Stomach (tissue), 4 donors: ENCODE data around the gene RFTN1.

Experiments
- EP300 ChIP-seq: sonication (generic); formaldehyde crosslinking; IDR thresholded peaks from one replicate; pipeline ENCODE4 v1.6.1; 2017; ENCODE audit warnings: antibody characterized with exemption
- POLR2A ChIP-seq, 4 donors: fragments of 450-650 bp; IDR thresholded peaks; one replicate each; pipeline ENCODE4 v1.6.1; 2016; ENCODE audit warnings: antibody characterized with exemption in 4 of 4, control low read depth in 2 of 4, mild to moderate bottlenecking in 1 of 4, moderate library complexity in 1 of 4
- POLR2AphosphoS5 ChIP-seq, 3 donors: sonication (generic); formaldehyde crosslinking; IDR thresholded peaks; one replicate each; pipeline ENCODE4 v1.6.1; 2016; ENCODE audit warnings: antibody characterized with exemption in 3 of 3
- TF ChIP-seq, protein P1 (sequence below), 7 experiments: fragments of 450-650 bp in 4 of 7; fragments of 200-600 bp in 3 of 7; sonication (generic) in 3 of 7; IDR thresholded peaks; one replicate each; pipeline ENCODE4 v1.5.1; 2016 to 2019; ENCODE audit warnings: antibody characterized with exemption in 7 of 7, control low read depth in 2 of 7, mild to moderate bottlenecking in 1 of 7

DNA sequence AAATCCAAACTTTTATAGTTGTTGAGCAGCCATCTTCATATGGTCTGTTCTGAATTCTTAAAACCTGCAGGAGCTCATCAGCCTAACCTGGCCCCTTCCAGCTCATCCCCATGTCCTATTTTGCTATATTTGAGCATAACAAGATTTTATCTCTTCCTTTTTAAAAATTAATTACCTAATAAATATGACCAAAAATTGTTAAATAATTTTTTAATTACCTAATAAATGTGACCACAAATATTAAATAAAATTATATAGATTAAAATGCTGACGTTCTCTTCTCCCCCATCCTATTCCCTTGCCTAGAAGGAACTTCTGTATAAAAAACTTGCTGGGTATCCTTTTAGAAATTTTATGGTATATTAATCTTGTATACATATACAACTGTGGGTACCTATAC lies 204.8 kb downstream of the RFTN1 start:
- TF ChIP-seq POLR2AphosphoS5 (IDR thresholded peaks at IDR 0.05) (no peak), POLR2A (IDR thresholded peaks at IDR 0.05) (no peak), EP300 (no peak)
- TF ChIP-seq, protein P1, sequence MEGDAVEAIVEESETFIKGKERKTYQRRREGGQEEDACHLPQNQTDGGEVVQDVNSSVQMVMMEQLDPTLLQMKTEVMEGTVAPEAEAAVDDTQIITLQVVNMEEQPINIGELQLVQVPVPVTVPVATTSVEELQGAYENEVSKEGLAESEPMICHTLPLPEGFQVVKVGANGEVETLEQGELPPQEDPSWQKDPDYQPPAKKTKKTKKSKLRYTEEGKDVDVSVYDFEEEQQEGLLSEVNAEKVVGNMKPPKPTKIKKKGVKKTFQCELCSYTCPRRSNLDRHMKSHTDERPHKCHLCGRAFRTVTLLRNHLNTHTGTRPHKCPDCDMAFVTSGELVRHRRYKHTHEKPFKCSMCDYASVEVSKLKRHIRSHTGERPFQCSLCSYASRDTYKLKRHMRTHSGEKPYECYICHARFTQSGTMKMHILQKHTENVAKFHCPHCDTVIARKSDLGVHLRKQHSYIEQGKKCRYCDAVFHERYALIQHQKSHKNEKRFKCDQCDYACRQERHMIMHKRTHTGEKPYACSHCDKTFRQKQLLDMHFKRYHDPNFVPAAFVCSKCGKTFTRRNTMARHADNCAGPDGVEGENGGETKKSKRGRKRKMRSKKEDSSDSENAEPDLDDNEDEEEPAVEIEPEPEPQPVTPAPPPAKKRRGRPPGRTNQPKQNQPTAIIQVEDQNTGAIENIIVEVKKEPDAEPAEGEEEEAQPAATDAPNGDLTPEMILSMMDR (IDR thresholded peaks at IDR 0.05): no peak
